ENCODE data around the gene MAML2.

Gene MAML2

DNA sequence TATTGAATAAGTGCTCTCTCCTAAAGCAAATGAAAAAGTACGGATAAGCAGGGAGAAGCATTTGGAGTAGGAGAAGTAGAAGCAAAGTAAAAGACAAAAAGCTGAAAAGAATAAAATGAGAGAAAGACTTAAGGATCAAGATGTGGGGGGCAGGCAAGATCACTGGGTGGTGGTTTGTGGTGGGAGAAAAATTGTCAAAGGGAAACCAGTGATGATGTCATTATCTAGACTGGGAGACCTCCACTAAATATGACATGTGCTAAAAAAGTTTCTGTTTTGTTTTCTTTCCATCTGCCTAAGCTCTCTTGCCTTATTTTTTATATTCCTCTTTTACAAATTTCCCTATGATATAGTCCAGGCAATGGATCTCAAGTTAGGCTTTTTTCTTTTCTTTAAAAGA, 14.8 kb upstream of the MAML2 start:
- TF ChIP-seq GATA2 (IDR thresholded peaks at IDR 0.05; ENCODE audit: low read depth, low read length) (no peak), GATA3 (IDR thresholded peaks at IDR 0.05; ENCODE audit: low read depth, low read length) (no peak)

DNA sequence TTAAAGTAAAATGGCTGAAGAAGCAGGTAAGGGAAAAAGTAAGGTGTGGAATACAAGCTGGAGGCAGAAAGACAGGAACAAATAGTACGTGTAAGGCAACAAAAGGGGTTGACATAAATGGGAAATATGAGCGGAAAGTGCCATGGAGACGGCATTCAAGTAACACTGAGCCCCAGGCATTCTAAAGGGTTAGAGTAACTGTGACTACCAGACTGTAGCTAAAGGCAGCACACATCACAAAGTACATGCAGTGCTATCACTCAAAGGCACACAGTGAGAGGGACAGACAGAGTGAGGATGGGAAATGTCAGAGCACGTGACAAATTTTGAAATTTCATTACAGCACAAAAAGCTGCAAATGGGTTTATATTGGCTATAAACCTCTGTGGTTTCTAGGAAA, 13.9 kb upstream of the MAML2 start:
- TF ChIP-seq GATA2 (IDR thresholded peaks at IDR 0.05; ENCODE audit: low read depth, low read length) = no peak
- TF ChIP-seq GATA3 (IDR thresholded peaks at IDR 0.05; ENCODE audit: low read depth, low read length) = no peak

DNA sequence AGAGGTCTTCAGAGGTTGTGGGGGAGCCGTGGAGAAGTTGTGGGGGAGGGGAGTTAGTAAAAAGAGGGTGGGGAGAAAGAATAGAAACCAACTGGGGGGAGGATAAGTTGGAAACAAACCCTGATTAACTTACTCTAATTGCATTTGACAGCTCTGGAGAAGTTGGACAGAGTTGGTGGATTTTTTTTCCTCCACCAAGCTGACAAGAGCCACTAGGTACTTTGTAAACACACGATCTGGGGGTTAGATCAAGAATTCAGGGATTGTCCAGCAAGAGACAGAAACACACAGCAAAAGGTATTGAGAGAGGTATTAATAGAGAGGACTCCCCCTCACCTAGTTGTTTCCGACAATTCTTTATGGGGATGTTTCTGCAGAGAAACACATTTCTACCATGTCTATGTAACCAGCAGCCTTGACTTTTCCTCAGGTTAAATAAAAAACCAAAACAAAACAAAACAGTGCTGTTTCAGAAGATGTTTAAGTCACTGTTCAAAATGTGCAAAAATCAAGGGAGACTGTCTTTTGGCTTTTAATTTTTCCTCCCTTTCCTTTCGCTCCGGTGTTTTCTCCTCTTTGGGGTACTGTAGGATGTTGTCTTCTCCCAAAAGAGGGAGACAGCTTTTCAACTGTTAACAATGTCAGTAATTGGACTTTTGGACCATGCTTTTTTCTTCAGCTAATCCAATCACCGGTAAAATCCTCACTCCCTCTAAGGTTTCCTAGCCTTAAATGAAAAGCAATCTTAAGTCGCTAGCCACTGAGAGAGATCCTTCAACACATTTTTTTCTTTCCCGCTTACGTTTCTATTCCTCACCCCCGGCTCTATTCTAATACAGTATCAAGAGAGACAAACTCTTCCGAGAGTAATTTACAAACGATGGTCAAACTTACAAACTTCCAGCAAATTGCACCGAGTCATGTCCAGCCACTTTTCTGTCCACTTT, 708 bp downstream of the MAML2 start:
- TF ChIP-seq GATA2 (IDR thresholded peaks at IDR 0.05; ENCODE audit: low read depth, low read length) = no peak
- no peak for TF ChIP-seq GATA3 (IDR thresholded peaks at IDR 0.05; ENCODE audit: low read depth, low read length)

DNA sequence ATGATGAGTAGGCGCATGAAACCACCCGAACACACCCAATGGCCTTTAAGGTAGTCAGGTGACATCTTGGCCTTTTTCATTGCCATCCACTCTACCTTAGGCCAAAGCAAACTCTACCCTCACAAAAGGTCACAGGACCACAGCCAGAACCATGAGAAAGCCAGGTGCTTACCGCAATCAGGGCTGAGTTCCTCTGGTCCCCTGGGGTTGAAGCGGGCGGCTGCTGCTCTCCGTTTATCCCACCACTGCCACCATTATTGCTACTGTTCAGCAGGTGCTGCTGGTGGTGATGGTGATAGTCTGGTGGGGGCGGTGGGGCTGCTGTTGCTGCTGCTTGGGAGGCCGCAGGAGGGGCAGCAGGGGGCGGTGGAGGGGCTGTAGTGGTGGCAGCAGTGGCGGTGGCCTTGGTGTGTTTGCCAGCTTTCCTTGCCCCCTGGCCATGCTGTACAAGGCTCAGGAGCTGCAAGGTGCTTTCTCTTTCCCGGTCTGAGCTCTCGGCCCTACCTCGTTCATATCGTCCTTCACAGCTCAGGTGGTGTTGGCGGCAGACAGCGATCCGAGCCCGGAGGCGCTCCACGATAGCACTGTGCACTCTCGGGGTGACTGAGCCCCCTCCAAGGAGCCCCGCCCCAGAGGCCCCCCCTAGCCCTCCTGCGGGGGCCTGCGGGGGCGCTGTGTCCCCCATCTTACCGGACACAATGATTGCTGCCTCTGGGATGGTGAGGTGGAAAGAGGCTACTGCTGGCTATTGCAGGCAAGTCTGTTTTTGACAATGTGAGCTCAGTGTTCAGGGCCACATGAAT, 1.6 kb downstream of the MAML2 start:
- TF ChIP-seq GATA3 (IDR thresholded peaks at IDR 0.05; ENCODE audit: low read depth, low read length) (no peak), GATA2 (IDR thresholded peaks at IDR 0.05; ENCODE audit: low read depth, low read length) (no peak)

DNA sequence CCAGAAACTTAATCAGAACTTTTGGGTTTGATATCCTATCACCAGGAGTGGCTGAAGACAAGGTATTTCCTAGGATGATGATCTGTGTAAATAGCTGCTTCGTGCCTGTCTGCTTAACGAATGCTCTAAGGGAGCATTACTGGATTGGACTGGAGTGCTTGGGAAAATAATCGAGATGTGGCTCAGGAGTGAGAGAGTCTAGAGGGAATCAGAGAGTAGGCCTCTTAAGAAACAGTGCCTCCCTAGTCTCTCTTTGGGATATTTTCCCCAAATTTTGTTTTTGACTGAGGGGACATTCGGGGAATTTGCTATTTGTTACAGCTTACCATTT, 2.5 kb downstream of the MAML2 start:
- TF ChIP-seq GATA3 (IDR thresholded peaks at IDR 0.05; ENCODE audit: low read depth, low read length) = no peak
- TF ChIP-seq GATA2 (IDR thresholded peaks at IDR 0.05; ENCODE audit: low read depth, low read length) = no peak

DNA sequence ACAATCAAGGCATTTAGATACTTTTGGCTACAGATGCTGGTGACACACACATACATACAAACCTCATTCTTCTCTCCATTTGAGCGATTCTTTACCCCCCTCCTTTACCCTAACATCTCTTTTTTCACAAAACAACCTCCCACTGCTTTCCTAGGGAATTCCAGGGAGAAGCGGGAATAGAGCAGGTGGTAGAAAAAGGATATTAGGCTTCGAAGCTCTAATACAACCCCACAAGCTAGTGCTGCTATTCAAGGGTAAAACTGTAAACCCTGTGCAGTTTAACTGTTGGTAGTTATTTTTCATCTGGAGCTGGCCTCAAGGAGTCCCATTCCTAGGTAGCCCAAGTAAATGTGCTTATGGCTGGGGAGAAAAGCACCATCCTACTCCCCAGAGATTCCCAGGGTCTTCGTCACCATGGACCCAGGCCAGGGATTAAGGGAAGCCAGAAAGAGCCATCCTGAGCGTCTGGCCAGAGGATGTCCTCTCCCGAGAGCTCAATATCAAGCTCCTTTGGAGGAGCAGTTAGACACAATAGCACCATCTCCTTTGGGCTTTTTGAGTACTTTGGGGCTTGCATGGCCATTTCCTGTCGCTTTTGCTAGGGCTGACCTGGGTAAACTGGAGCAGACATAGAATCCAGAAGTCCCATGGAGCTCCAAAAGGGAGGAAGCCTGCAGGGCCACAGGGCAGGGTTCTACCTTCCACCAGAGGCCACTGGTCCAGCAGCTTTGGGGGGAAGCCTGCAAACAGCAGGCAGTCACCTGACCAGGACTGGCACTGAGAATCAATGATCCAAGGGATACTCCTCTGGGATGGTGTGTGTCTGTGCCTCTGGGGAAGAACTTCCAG, 3.1 kb downstream of the MAML2 start:
- TF ChIP-seq GATA2 (IDR thresholded peaks at IDR 0.05; ENCODE audit: low read depth, low read length) (no peak), GATA3 (IDR thresholded peaks at IDR 0.05; ENCODE audit: low read depth, low read length) (no peak)

DNA sequence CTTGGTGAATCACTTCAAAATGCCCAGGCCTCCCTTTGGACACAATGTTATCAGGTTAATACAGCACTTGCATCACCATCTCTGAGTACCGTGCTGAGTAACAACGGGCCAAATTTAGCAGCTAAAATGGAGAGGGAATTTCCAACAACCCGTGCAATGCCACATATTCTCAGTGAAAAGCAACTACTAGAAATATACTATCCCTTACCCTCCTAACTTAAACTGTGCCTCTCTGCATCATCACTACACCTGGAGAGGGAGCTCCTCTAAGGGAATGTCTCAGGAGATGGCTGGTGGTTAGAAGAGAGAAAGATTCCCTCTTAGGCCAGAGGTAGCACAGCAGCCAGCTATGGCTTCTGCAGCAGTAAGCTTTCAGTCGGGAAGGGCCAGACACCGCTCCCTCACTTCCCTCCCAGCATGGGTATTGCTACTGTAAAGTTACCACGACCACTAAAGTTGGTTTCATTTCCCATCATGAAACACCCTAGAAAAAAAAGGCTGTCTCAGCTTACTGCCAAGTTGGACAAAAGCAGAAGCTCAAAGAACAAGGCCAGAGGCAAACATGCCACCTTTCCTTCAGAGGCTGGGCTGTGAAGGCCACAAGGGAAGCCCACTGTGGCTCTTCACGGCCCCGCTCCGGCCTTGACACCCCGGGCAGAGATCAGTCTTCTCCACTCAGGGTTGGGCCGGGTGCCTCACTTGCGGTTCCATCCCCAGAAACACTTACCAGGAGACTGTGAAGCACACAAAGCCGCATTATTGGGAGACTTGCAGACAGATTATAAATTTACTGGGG, 3.9 kb downstream of the MAML2 start:
- no peak for TF ChIP-seq GATA3 (IDR thresholded peaks at IDR 0.05; ENCODE audit: low read depth, low read length)
- TF ChIP-seq GATA2 (IDR thresholded peaks at IDR 0.05; ENCODE audit: low read depth, low read length) = no peak

DNA sequence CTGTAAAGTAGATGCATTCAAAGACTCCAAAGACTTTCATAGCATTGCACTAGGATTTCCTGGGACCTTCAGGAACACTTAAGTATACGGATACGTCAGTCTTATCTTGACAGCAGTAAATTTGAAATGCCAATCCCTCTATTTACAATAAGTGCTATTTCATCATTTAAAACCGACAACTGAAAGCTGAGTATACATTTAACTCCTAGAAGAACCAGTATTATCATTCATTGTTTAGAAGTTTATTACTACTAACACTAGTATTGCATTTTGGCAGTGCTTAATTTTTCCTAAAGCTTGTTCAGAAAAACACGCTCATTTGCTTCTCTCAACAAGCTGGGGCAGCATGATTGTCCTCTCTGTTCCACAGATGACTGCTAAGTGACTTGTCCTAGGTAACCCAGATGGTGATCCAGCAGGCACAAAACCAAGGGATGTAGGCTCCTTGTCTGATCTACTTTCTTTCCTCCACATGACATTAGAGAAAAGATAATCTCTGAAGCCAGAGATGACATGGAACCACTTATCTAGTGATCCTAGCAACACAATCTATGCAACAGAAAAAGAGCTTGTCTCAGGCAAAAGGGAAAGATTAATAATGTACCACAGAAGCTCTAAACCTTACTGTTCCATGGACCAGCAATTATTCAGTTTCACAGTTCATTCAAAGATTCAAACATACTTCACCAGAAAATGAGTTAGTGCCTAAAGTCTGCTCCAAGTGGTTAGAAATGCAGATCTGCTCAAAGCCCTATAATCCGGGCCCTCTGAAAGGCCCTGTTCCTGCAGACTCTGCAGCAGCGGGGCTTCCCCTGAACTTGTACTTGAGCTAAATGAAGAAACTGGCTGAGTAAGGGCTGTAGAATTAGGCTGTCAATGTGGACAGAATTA, 5.2 kb downstream of the MAML2 start:
- TF ChIP-seq GATA3 (IDR thresholded peaks at IDR 0.05; ENCODE audit: low read depth, low read length) (no peak), GATA2 (IDR thresholded peaks at IDR 0.05; ENCODE audit: low read depth, low read length) (no peak)

DNA sequence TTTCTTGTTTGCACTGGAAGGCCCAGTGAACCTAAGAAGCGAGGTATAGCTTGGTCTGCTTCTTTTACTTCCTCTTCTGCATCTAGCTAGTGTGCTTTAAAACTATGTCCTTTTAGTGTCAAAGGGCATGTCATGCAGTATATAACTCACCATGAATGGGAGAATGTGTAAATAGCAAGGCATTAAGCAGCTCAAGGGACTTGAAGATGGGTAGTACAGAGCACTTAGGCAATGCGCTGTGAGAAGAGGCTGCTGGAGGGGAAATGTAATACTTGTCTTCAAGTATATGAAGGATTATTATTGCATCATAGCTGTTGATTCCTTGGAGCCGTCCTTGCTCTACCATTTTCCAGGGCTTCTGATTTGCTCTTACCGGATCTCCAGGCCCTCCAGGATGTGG, 7.6 kb downstream of the MAML2 start:
- TF ChIP-seq GATA3 (IDR thresholded peaks at IDR 0.05; ENCODE audit: low read depth, low read length) = no peak
- no peak for TF ChIP-seq GATA2 (IDR thresholded peaks at IDR 0.05; ENCODE audit: low read depth, low read length)

DNA sequence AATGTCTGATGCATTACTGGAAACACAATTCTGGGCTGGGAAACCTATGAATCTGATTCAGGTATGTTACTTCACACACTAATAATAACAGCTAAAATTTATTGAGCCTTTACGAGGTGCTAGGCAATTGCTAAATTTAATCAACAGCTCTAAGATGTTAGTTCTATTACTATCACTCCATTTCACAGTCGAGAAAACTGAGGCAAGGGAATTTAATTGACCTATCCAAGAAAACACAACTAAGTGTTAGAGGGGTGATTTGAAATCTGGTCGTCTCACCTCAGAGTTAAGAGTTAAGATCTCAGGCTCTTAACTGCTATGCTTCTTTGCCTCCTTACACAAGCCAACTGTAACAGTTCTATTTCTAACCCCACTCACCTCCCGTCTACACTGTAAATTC, 8.8 kb downstream of the MAML2 start:
- TF ChIP-seq GATA3 (IDR thresholded peaks at IDR 0.05; ENCODE audit: low read depth, low read length) = no peak
- TF ChIP-seq GATA2 (IDR thresholded peaks at IDR 0.05; ENCODE audit: low read depth, low read length) = no peak

DNA sequence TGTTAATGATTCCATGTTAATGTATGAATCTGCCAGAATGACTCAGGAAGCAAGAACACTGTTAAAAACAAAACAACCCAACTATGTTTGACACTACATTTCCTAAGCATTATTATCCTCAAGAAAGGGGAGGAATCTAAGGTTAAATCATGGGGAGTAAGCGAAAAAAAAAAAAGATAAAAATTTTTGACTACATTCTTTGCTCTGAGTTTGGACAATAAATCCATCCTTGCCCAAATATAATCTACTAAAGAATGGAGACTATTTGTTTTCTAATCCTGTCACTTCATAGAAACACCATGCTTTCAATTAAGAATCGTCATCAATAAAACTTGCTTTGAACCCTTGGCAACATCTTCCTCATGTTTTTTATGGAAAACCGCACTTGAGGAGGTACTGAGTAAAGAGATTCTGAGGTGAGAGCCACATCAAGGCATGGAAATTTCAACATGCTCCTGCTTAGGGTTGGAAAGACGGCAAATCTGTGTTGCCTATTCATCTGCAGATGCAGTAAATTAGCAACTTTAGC, 9.7 kb downstream of the MAML2 start:
- no peak for TF ChIP-seq GATA2 (IDR thresholded peaks at IDR 0.05; ENCODE audit: low read depth, low read length)
- no peak for TF ChIP-seq GATA3 (IDR thresholded peaks at IDR 0.05; ENCODE audit: low read depth, low read length)

DNA sequence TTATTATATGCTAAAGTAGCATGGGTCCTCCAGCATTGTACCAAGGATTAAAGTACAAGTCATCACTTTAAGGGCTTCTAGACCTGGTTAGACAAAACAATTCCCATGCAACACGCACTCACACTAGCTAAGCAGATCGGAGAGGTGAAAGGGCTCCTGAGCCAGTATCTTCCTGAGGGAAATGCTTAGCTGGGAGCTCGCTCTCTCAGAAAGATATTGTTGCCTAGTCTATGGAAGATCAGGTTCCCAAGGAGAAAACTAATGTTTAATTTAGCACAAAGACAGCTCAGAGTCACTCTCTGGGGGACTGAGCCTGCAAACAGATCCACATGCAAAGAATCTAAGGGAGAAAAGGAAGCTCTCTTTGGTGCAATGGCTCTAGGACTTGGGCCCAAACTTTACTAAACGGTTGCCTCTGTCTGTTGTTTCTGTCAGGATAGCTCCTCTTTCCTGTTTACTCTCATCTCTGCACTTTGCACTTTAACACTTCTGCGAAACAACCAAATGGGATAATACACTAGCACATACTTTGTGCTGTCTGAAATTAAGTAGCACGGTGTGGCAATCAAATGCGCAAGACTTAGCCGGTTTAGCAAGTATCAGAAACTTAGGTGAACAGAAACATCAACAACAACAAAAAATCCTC, 10.7 kb downstream of the MAML2 start:
- TF ChIP-seq GATA2 (IDR thresholded peaks at IDR 0.05; ENCODE audit: low read depth, low read length) (no peak), GATA3 (IDR thresholded peaks at IDR 0.05; ENCODE audit: low read depth, low read length) (no peak)
